ENCODE data around the gene ABCD2.

Gene ABCD2

GRCh38 chr12:39632670-39633069 lies 13.1 kb upstream of the ABCD2 start:
- H3K27me3 ChIP-seq (ENCODE audit: insufficient read depth, low read length, poor library complexity), result no peaks in the 10 kb centered on the region
- no peak overlapping the region for H3K4me2 ChIP-seq (ENCODE audit: insufficient read depth, low read length)
- H2AFZ ChIP-seq (ENCODE audit: low read depth, low read length), result no peak overlapping the region
- H3K9me3 ChIP-seq (ENCODE audit: insufficient read depth, low read length, severe bottlenecking), result no peaks in the 10 kb centered on the region
- no peak overlapping the region for H3K27ac ChIP-seq (ENCODE audit: low read length)
- H3K36me3 ChIP-seq (ENCODE audit: insufficient read depth, low read length), result no peaks in the 10 kb centered on the region
- peaks cover 19% of the 10 kb centered on the region for H3K4me1 ChIP-seq (ENCODE audit: insufficient read depth, low read length)
- TF ChIP-seq EZH2 (IDR thresholded peaks at IDR 0.05; ENCODE audit: borderline replicate concordance, low read depth, low read length, severe bottlenecking), result no peak
- TF ChIP-seq CTCF (IDR thresholded peaks at IDR 0.05; ENCODE audit: borderline replicate concordance, extremely low read depth, low read length, poor library complexity, severe bottlenecking), result no peak
- DNase-seq (no peak), ATAC-seq (ENCODE audit: insufficient read depth, low read depth) (no peak)
- H3K4me3 ChIP-seq (ENCODE audit: low read depth in 1 of 2, low read length in 2 of 2), result no peak overlapping the region
- no peaks in the 10 kb centered on the region for H3K79me2 ChIP-seq (ENCODE audit: insufficient read depth, low read length)
- no peaks in the 10 kb centered on the region for H4K20me1 ChIP-seq (ENCODE audit: insufficient read depth, low read length)
- no peak overlapping the region for H3K9ac ChIP-seq (ENCODE audit: low read depth, low read length)

- Histone ChIP-seq H3K4me3 (ENCODE audit: low read depth in 1 of 2, low read length in 2 of 2) (no peak overlapping the region), H3K4me2 (ENCODE audit: insufficient read depth, low read length) (peak overlapping the region; percentile 19; the same call in 1 of the 2 replicates), H4K20me1 (ENCODE audit: insufficient read depth, low read length) (no peaks in the 10 kb centered on the region), H3K36me3 (ENCODE audit: insufficient read depth, low read length) (no peaks in the 10 kb centered on the region), H3K4me1 (ENCODE audit: insufficient read depth, low read length) (peaks cover 20% of the 10 kb centered on the region), H3K79me2 (ENCODE audit: insufficient read depth, low read length) (no peaks in the 10 kb centered on the region), H3K9ac (ENCODE audit: low read depth, low read length) (no peak overlapping the region), H3K27ac (ENCODE audit: low read length) (peak overlapping the region; percentile 53), H3K27me3 (ENCODE audit: insufficient read depth, low read length, poor library complexity) (no peaks in the 10 kb centered on the region), H3K9me3 (ENCODE audit: insufficient read depth, low read length, severe bottlenecking) (no peaks in the 10 kb centered on the region), H2AFZ (ENCODE audit: low read depth, low read length) (peak overlapping the region; percentile 43)
- DNase-seq (no peak), ATAC-seq (ENCODE audit: insufficient read depth, low read depth) (peak; percentile 95)
- no peak for TF ChIP-seq CTCF (IDR thresholded peaks at IDR 0.05; ENCODE audit: borderline replicate concordance, extremely low read depth, low read length, poor library complexity, severe bottlenecking)
- TF ChIP-seq EZH2 (IDR thresholded peaks at IDR 0.05; ENCODE audit: borderline replicate concordance, low read depth, low read length, severe bottlenecking), result no peak
These were observed 9.2 kb upstream of the ABCD2 start for GRCh38 chr12:39628836-39629235.

- Histone ChIP-seq H3K4me3 (ENCODE audit: low read depth in 1 of 2, low read length in 2 of 2) (no peak overlapping the region), H4K20me1 (ENCODE audit: insufficient read depth, low read length) (no peaks in the 10 kb centered on the region), H3K27me3 (ENCODE audit: insufficient read depth, low read length, poor library complexity) (no peaks in the 10 kb centered on the region), H3K4me2 (ENCODE audit: insufficient read depth, low read length) (no peak overlapping the region), H3K27ac (ENCODE audit: low read length) (no peak overlapping the region), H3K9me3 (ENCODE audit: insufficient read depth, low read length, severe bottlenecking) (no peaks in the 10 kb centered on the region), H3K36me3 (ENCODE audit: insufficient read depth, low read length) (no peaks in the 10 kb centered on the region), H2AFZ (ENCODE audit: low read depth, low read length) (no peak overlapping the region), H3K79me2 (ENCODE audit: insufficient read depth, low read length) (no peaks in the 10 kb centered on the region), H3K9ac (ENCODE audit: low read depth, low read length) (no peak overlapping the region), H3K4me1 (ENCODE audit: insufficient read depth, low read length) (peaks cover 20% of the 10 kb centered on the region)
- no peak for DNase-seq
- ATAC-seq (ENCODE audit: insufficient read depth, low read depth), result no peak
- TF ChIP-seq EZH2 (IDR thresholded peaks at IDR 0.05; ENCODE audit: borderline replicate concordance, low read depth, low read length, severe bottlenecking), result no peak
- TF ChIP-seq CTCF (IDR thresholded peaks at IDR 0.05; ENCODE audit: borderline replicate concordance, extremely low read depth, low read length, poor library complexity, severe bottlenecking), result no peak
These were observed 8.3 kb upstream of the ABCD2 start for GRCh38 chr12:39627914-39628313.

Data from DND-41 (cell line).